ENCODE measurements around the gene BRPF1. TPM values are rescaled to one million over a fixed set of nuclear protein-coding genes. Genes with fewer than 3 reads are reported as not detected.

The BRPF1 gene
- polyA plus RNA-seq, 1 experiment = 5.7 TPM

DNA sequence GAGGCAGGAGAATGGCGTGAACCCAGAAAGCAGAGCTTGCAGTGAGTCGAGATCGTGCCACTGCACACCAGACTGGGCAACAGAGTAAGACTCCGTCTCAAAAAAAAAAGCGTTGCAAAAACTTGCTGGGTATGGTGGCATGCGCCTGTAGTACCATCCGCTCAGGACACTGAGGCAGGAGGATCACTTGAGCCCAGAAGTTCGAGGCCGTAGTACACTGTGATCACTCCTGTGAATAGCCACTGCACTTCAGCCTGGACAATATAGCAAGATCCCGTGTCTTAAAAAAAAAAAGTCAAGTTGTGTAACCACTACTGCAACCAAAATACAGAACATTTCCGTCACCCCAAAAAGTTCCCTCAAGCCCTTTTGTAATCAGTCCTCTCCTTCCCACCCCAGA, 62.9 kb downstream of the BRPF1 start:
- DNase-seq (ENCODE audit: low read depth, low spot score) = no peak
- no peak overlapping the region for H3K27ac ChIP-seq (ENCODE audit: low read depth, low read length)
- no peak overlapping the region for H3K4me3 ChIP-seq (ENCODE audit: low read depth, low read length)
- ChIA-PET POLR2A (no interaction called here), CTCF (no interaction called here)
- H3K9me3 ChIP-seq (ENCODE audit: control insufficient read depth, insufficient read depth, low read length) = peaks cover 2% of the 10 kb centered on the region; the same call in 1 of the 2 replicates
- H3K27me3 ChIP-seq (ENCODE audit: control insufficient read depth, insufficient read depth, low read length) = no peaks in the 10 kb centered on the region
- TF ChIP-seq, protein P1, sequence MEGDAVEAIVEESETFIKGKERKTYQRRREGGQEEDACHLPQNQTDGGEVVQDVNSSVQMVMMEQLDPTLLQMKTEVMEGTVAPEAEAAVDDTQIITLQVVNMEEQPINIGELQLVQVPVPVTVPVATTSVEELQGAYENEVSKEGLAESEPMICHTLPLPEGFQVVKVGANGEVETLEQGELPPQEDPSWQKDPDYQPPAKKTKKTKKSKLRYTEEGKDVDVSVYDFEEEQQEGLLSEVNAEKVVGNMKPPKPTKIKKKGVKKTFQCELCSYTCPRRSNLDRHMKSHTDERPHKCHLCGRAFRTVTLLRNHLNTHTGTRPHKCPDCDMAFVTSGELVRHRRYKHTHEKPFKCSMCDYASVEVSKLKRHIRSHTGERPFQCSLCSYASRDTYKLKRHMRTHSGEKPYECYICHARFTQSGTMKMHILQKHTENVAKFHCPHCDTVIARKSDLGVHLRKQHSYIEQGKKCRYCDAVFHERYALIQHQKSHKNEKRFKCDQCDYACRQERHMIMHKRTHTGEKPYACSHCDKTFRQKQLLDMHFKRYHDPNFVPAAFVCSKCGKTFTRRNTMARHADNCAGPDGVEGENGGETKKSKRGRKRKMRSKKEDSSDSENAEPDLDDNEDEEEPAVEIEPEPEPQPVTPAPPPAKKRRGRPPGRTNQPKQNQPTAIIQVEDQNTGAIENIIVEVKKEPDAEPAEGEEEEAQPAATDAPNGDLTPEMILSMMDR (IDR thresholded peaks at IDR 0.05; ENCODE audit: low read depth, low read length) = no peak

DNA sequence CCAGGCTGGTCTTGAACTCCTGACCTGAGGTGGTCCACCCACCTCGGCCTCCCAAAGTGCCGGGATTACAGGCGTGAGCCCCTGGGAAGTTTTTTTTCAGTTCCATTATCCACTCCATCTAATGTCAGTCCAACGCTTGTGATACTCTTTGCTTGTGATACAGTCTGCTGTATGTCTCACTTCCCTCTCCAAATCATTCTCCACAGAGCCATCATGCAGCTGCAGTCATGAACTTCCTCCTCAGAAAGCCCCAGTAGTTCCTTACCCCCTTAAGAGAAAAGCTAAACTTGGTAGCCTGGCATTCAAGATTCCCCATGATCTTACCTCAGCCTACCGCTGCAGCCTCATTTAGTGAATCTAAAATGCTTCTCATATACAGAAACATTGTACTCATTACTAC, 63.7 kb downstream of the BRPF1 start:
- POLR2A ChIA-PET = no interaction called here

DNA sequence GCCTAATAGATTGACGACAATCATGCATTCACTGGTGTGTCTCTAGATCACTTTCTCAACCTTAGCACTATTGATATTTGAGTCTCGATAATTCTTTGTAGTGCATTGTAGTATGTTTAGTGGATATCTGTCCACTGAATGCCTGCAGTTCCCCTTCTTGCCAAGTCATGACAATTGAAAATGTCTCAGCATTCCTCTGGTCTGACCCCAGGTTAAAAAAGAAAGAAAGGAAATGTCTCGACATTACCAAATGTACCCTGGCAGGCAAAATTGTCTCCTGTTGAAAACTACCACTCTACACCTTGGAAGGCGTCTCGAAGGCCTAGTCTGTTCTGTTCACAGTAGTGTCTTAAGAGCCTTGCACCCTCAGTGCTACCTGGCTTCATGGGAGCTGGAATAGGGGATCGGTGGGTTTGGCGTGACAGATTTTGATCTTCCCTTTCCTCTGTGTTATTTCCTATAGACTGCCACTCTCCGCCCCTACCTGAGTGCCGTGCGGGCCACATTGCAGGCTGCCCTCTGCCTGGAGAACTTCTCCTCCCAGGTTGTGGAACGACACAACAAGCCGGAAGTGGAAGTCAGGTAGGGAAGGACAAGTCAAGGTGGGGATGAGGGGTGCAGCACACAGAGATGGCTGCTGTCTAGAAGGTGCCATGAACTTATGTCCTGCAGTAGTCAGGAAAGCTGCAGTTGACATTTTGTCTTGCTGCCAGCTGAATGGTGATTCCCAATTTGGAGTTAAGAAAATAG, 65.8 kb downstream of the BRPF1 start:
- Histone ChIP-seq H3K27ac (ENCODE audit: low read depth, low read length) (no peak overlapping the region), H3K4me3 (ENCODE audit: low read depth, low read length) (no peak overlapping the region), H3K9me3 (ENCODE audit: control insufficient read depth, insufficient read depth, low read length) (peaks cover 2% of the 10 kb centered on the region; the same call in 1 of the 2 replicates), H3K27me3 (ENCODE audit: control insufficient read depth, insufficient read depth, low read length) (no peaks in the 10 kb centered on the region)
- DNase-seq (ENCODE audit: low read depth, low spot score) = no peak
- ChIA-PET CTCF (interaction anchor here (1.0 kb wide), 1 partner anchor 51 kb away, joined by 3 read pairs; no protein-coding TSS in a partner anchor), POLR2A (interaction anchor here (0.7 kb wide), 2 partner anchors 48 to 58 kb away, joined by 5 to 7 read pairs; partner anchors contain the start of gene OGG1)
- TF ChIP-seq, protein P1 (IDR thresholded peaks at IDR 0.05; ENCODE audit: low read depth, low read length) = no peak

More for the DNA sequence above, 63.7 kb downstream of the BRPF1 start:
- Histone ChIP-seq H3K9me3 (ENCODE audit: control insufficient read depth, insufficient read depth, low read length) (peaks cover 2% of the 10 kb centered on the region; the same call in 1 of the 2 replicates), H3K27ac (ENCODE audit: low read depth, low read length) (no peak overlapping the region), H3K4me3 (ENCODE audit: low read depth, low read length) (no peak overlapping the region), H3K27me3 (ENCODE audit: control insufficient read depth, insufficient read depth, low read length) (no peaks in the 10 kb centered on the region)
- CTCF ChIA-PET = no interaction called here
- no peak for DNase-seq (ENCODE audit: low read depth, low spot score)
- TF ChIP-seq, protein P1 (IDR thresholded peaks at IDR 0.05; ENCODE audit: low read depth, low read length) = no peak

Other genes starting within 250 kb of the BRPF1 start
- gene LHFPL4, start 177.9 kb upstream of the BRPF1 start, polyA plus RNA-seq (2011; rRNA removed) = not detected in 2 replicates
- 30.3 and 30.5 TPM in 2 replicates for gene MTMR14, start 82.2 kb upstream of the BRPF1 start, polyA plus RNA-seq (2011; rRNA removed)
- not detected in 2 replicates for gene CPNE9, start 27.9 kb upstream of the BRPF1 start, polyA plus RNA-seq (2011; rRNA removed)
- 23.5 and 26.5 TPM in 2 replicates for gene OGG1, start 18.2 kb downstream of the BRPF1 start, polyA plus RNA-seq (2011; rRNA removed)
- gene CAMK1, start 38.2 kb downstream of the BRPF1 start, polyA plus RNA-seq (2011; rRNA removed) = 26.8 and 28.7 TPM in 2 replicates
- gene TADA3, start 60.7 kb downstream of the BRPF1 start, polyA plus RNA-seq (2011; rRNA removed) = 61.8 and 83.7 TPM in 2 replicates
- 199 and 200 TPM in 2 replicates for gene ARPC4, start 61.3 kb downstream of the BRPF1 start, polyA plus RNA-seq (2011; rRNA removed)
- gene TTLL3, start 78.5 kb downstream of the BRPF1 start, polyA plus RNA-seq (2011; rRNA removed) = 17.8 and 22.4 TPM in 2 replicates
- 29.0 and 34.2 TPM in 2 replicates for gene RPUSD3, start 112.3 kb downstream of the BRPF1 start, polyA plus RNA-seq (2011; rRNA removed)
- not detected in 2 replicates for gene CIDEC, start 148.5 kb downstream of the BRPF1 start, polyA plus RNA-seq (2011; rRNA removed)
- 44.4 and 47.9 TPM in 2 replicates for gene JAGN1, start 158.9 kb downstream of the BRPF1 start, polyA plus RNA-seq (2011; rRNA removed)
- gene IL17RE, start 171.1 kb downstream of the BRPF1 start, polyA plus RNA-seq (2011; rRNA removed) = 2.0 and 2.1 TPM in 2 replicates
- gene IL17RC, start 185.4 kb downstream of the BRPF1 start, polyA plus RNA-seq (2011; rRNA removed) = 17.3 and 24.4 TPM in 2 replicates
- gene CRELD1, start 202.1 kb downstream of the BRPF1 start, polyA plus RNA-seq (2011; rRNA removed) = 29.5 TPM in 2 replicates
- 3.4 and 4.2 TPM in 2 replicates for gene PRRT3, start 220.7 kb downstream of the BRPF1 start, polyA plus RNA-seq (2011; rRNA removed)

All from AG04450 (cell line).